H1 (cell line): Measurements from ENCODE around the gene WDFY3. TPM values are rescaled to one million over a fixed set of nuclear protein-coding genes. Genes with fewer than 3 reads are reported as not detected.

Experiments used
- CTCF ChIA-PET: fragments of 300-600 bp; sonication (Branson Sonifier 250); formaldehyde crosslinking; loops from one replicate; lab custom pipeline; 2021; ENCODE audit not compliant: partially characterized antibody; lab: Charles Lee
- POLR2A ChIA-PET: fragments of 300-600 bp; sonication (Branson Sonifier 250); formaldehyde crosslinking; loops from one replicate; lab custom pipeline; 2021; ENCODE audit warnings: inconsistent platforms; ENCODE audit not compliant: partially characterized antibody; lab: Charles Lee
- DNase-seq, 2 experiments: peaks; one replicate each; pipeline versions ENCODE4 v3.0.0 to v3.0.0-alpha.2; 2010 to 2022; ENCODE audit warnings: low spot score in 2 of 2, low read depth in 1 of 2, mixed read lengths in 1 of 2
- FAIRE-seq: peaks from 2 replicates; lab custom pipeline; 2011; peaks lifted over from hg19 to GRCh38; lab: Jason Lieb, UNC
- H2AFZ ChIP-seq: 2 replicates; pipeline ENCODE4 v1.8.1; 2012; ENCODE audit warnings: low read length, inconsistent platforms
- H2AK5ac ChIP-seq: 2 replicates; pipeline ENCODE4 v1.6.1; 2013; ENCODE audit warnings: low read depth, low read length
- H2BK120ac ChIP-seq: replicated peaks from 2 replicates; pipeline ENCODE3; 2013; ENCODE audit warnings: low read depth, low read length, inconsistent platforms
- H2BK12ac ChIP-seq: 2 replicates; pipeline ENCODE4 v1.6.1; 2013; ENCODE audit warnings: low read depth, low read length
- H2BK15ac ChIP-seq: 2 replicates; pipeline ENCODE4 v1.6.1; 2013; ENCODE audit warnings: low read length
- H2BK20ac ChIP-seq: 2 replicates; pipeline ENCODE4 v1.6.1; 2013; ENCODE audit warnings: low read length
- H2BK5ac ChIP-seq: 2 replicates; pipeline ENCODE4 v1.6.1; 2013; ENCODE audit warnings: low read depth, low read length
- H3K14ac ChIP-seq: 2 replicates; pipeline ENCODE4 v1.6.1; 2013; ENCODE audit warnings: inconsistent platforms; ENCODE audit not compliant: insufficient read length
- H3K18ac ChIP-seq: 2 replicates; pipeline ENCODE4 v1.6.1; 2013; ENCODE audit warnings: low read length; ENCODE audit errors: extremely low read depth
- H3K23ac ChIP-seq: 2 replicates; pipeline ENCODE4 v1.6.1; 2013; ENCODE audit warnings: inconsistent platforms; ENCODE audit not compliant: insufficient read length
- H3K23me2 ChIP-seq: 2 replicates; pipeline ENCODE4 v1.6.1; 2013; ENCODE audit warnings: low read depth, low read length
- H3K27ac ChIP-seq: 2 replicates; pipeline ENCODE4 v1.6.1; 2011; ENCODE audit warnings: low read depth, low read length, inconsistent platforms
- H3K27me3 ChIP-seq, 4 experiments: replicated peaks in 1 of 4; 1 replicate in 1 of 4; 2 replicates in 3 of 4; pipeline versions ENCODE4 v1.6.1 to v1.8.1; 2011 to 2013; ENCODE audit warnings: low read length in 3 of 4, mild to moderate bottlenecking in 3 of 4, inconsistent platforms in 2 of 4, mixed read lengths in 2 of 4, moderate library complexity in 1 of 4; ENCODE audit not compliant: control insufficient read depth in 3 of 4, insufficient read depth in 3 of 4; ENCODE audit errors: extremely low read depth in 1 of 4
- H3K36me3 ChIP-seq, 4 experiments: 2 replicates each; pipeline versions ENCODE4 v1.6.1 to v1.8.1; 2011 to 2013; ENCODE audit warnings: mild to moderate bottlenecking in 4 of 4, low read length in 3 of 4, moderate library complexity in 2 of 4, control low read depth in 1 of 4, inconsistent platforms in 1 of 4; ENCODE audit not compliant: insufficient read depth in 4 of 4, control insufficient read depth in 2 of 4
- H3K4ac ChIP-seq: replicated peaks from 2 replicates; pipeline ENCODE3; 2013; ENCODE audit warnings: low read length, low read depth, mixed read lengths, inconsistent platforms; ENCODE audit not compliant: insufficient read length
- H3K4me1 ChIP-seq, 4 experiments: replicated peaks in 1 of 4; 1 replicate in 1 of 4; 2 replicates in 3 of 4; pipeline versions ENCODE4 v1.6.1 to v1.8.1; 2011 to 2013; ENCODE audit warnings: low read length in 3 of 4, inconsistent platforms in 2 of 4, mixed read lengths in 1 of 4; ENCODE audit not compliant: insufficient read depth in 4 of 4, control insufficient read depth in 3 of 4
- H3K4me2 ChIP-seq, 2 experiments: 2 replicates each; pipeline versions ENCODE4 v1.6.1 to v1.8.1; 2011 to 2013; ENCODE audit warnings: low read depth in 2 of 2, low read length in 2 of 2, control low read depth in 1 of 2, inconsistent platforms in 1 of 2, mild to moderate bottlenecking in 1 of 2; ENCODE audit not compliant: insufficient read depth in 1 of 2
- H3K4me3 ChIP-seq, 4 experiments: fragments of 200-600, 300-600 bp in 1 of 4; sonication (generic), shearing (Covaris generic), sonication (Bioruptor Twin) in 1 of 4; 2 replicates each; pipeline versions ENCODE4 v1.5.1 to v1.8.1; 2011 to 2016; ENCODE audit warnings: low read length in 4 of 4, low read depth in 3 of 4, control low read depth in 2 of 4, inconsistent platforms in 2 of 4, mild to moderate bottlenecking in 2 of 4, mixed read lengths in 1 of 4, moderate library complexity in 1 of 4; ENCODE audit not compliant: insufficient read depth in 2 of 4; ENCODE audit errors: extremely low read depth in 1 of 4
- H3K56ac ChIP-seq: replicated peaks from 2 replicates; pipeline ENCODE3; 2013; ENCODE audit warnings: low read depth, mild to moderate bottlenecking, mixed read lengths, low read length, inconsistent platforms; ENCODE audit not compliant: insufficient read length
- H3K79me1 ChIP-seq: 2 replicates; pipeline ENCODE4 v1.6.1; 2013; ENCODE audit warnings: low read depth, low read length, control low read depth
- H3K79me2 ChIP-seq, 2 experiments: 2 replicates each; pipeline versions ENCODE4 v1.6.1 to v1.8.1; 2012 to 2013; ENCODE audit warnings: low read length in 2 of 2, mild to moderate bottlenecking in 2 of 2, inconsistent platforms in 1 of 2; ENCODE audit not compliant: insufficient read depth in 2 of 2, control insufficient read depth in 1 of 2
- H3K9ac ChIP-seq, 4 experiments: replicated peaks in 1 of 4; 1 replicate in 1 of 4; 2 replicates in 3 of 4; pipeline versions ENCODE4 v1.6.1 to v1.8.1; 2011 to 2013; ENCODE audit warnings: low read depth in 3 of 4, low read length in 3 of 4, control low read depth in 2 of 4, mild to moderate bottlenecking in 2 of 4, moderate library complexity in 2 of 4, inconsistent platforms in 1 of 4; ENCODE audit errors: extremely low read depth in 1 of 4
- H3K9me3 ChIP-seq, 2 experiments: 2 replicates each; pipeline versions ENCODE4 v1.6.1 to v1.8.1; 2012 to 2013; ENCODE audit warnings: mild to moderate bottlenecking in 2 of 2, moderate library complexity in 2 of 2, control low read depth in 1 of 2, inconsistent platforms in 1 of 2, low read depth in 1 of 2, low read length in 1 of 2, mixed read lengths in 1 of 2; ENCODE audit not compliant: insufficient read depth in 2 of 2
- H4K20me1 ChIP-seq, 2 experiments: replicated peaks in 1 of 2; 2 replicates each; pipeline versions ENCODE3 to v1.8.1; 2011 to 2013; ENCODE audit warnings: inconsistent platforms in 2 of 2, low read length in 2 of 2, mild to moderate bottlenecking in 1 of 2; ENCODE audit not compliant: insufficient read depth in 2 of 2, control insufficient read depth in 1 of 2
- H4K5ac ChIP-seq: 2 replicates; pipeline ENCODE4 v1.6.1; 2013; ENCODE audit warnings: low read length, low read depth, mixed read lengths, inconsistent platforms; ENCODE audit not compliant: insufficient read length
- H4K8ac ChIP-seq: 2 replicates; pipeline ENCODE4 v1.8.0; 2013; ENCODE audit warnings: mild to moderate bottlenecking, moderate library complexity, low read length, inconsistent platforms; ENCODE audit not compliant: insufficient read depth; ENCODE audit errors: extremely low read depth
- H4K91ac ChIP-seq: replicated peaks from 2 replicates; pipeline ENCODE3; 2013; ENCODE audit warnings: low read length, mixed read lengths, inconsistent platforms; ENCODE audit not compliant: insufficient read length
- BACH1 ChIP-seq: IDR thresholded peaks from 2 replicates; pipeline ENCODE4 v1.6.1; 2012; ENCODE audit warnings: low read length, improper control_type of control experiment
- GABPA ChIP-seq: IDR thresholded peaks from 2 replicates; pipeline ENCODE4 v1.6.1; 2011; ENCODE audit warnings: mild to moderate bottlenecking, low read length, moderate library complexity, borderline replicate concordance; ENCODE audit not compliant: insufficient read depth
- HDAC2 ChIP-seq, 2 experiments: fragments of 300-600 bp in 1 of 2; sonication (generic) in 1 of 2; IDR thresholded peaks; 2 replicates each; pipeline ENCODE4 v1.6.1; 2011 to 2012; ENCODE audit warnings: low read depth in 2 of 2, low read length in 2 of 2, mild to moderate bottlenecking in 2 of 2, moderate library complexity in 2 of 2, borderline replicate concordance in 1 of 2, inconsistent platforms in 1 of 2
- HDAC6 ChIP-seq: IDR thresholded peaks from one replicate; pipeline ENCODE4 v1.7.1; 2012; ENCODE audit warnings: low read depth, mild to moderate bottlenecking, inconsistent platforms, low read length, moderate library complexity
- JUND ChIP-seq: IDR thresholded peaks from 2 replicates; pipeline ENCODE4 v1.6.1; 2011; ENCODE audit warnings: mild to moderate bottlenecking, improper control_type of control experiment, low read length
- KDM1A ChIP-seq: fragments of 200-600, 300-600 bp; sonication (generic); IDR thresholded peaks from 2 replicates; pipeline ENCODE4 v1.7.1; 2016; ENCODE audit warnings: mild to moderate bottlenecking, low read length, borderline replicate concordance
- NRF1 ChIP-seq: IDR thresholded peaks from 2 replicates; pipeline ENCODE4 v1.6.1; 2011; ENCODE audit warnings: mild to moderate bottlenecking, low read depth, low read length, improper control_type of control experiment
- SIRT6 ChIP-seq: IDR thresholded peaks from one replicate; pipeline ENCODE4 v1.7.1; 2012; ENCODE audit warnings: low read length, inconsistent platforms
- TCF12 ChIP-seq: IDR thresholded peaks from 2 replicates; pipeline ENCODE4 v1.6.1; 2011; ENCODE audit warnings: low read depth, mild to moderate bottlenecking, low read length
- ZNF274 ChIP-seq: IDR thresholded peaks from 2 replicates; pipeline ENCODE4 v1.7.0; 2012; ENCODE audit warnings: low read length, borderline replicate concordance; ENCODE audit errors: extremely low read depth
- polyA plus RNA-seq, 7 experiments: library from polyadenylated mRNA; depleted of rRNA in 3 of 7; stranded (reverse) in 5 of 7; unstranded in 2 of 7; fragments of >200 nt in 5 of 7; fragments of 200-250 nt in 2 of 7; gene quantifications; 1 replicate in 5 of 7; 2 replicates in 1 of 7; 4 replicates in 1 of 7; pipeline versions ENCODE4 v1.2.1 to v1.2.3, GENCODE V29; 2011 to 2013; ENCODE audit warnings: missing spikeins in 2 of 7, mixed read lengths in 2 of 7
- total RNA-seq: library from RNA; stranded (reverse); fragmentation: NEBNext Ultra II Directional; extraction: Animal tissue kit (Norgen Biotek cat#: 25700); gene quantifications from 2 replicates; pipeline ENCODE4 v1.2.1, GENCODE V29; 2021
- TF ChIP-seq, protein P1 (sequence below): IDR thresholded peaks from 2 replicates; pipeline ENCODE4 v1.6.1; 2012; ENCODE audit warnings: low read length, inconsistent platforms
- TF ChIP-seq, protein P2 (sequence below): IDR thresholded peaks from 2 replicates; pipeline ENCODE4 v1.6.1; 2012; ENCODE audit warnings: inconsistent platforms

The WDFY3 gene
- total and polyA plus RNA-seq, 2 of the 8 experiments (the other 6 are each of a cell fraction or from before 2014, with no cell fraction given): 25.6 to 62.4 TPM

DNA sequence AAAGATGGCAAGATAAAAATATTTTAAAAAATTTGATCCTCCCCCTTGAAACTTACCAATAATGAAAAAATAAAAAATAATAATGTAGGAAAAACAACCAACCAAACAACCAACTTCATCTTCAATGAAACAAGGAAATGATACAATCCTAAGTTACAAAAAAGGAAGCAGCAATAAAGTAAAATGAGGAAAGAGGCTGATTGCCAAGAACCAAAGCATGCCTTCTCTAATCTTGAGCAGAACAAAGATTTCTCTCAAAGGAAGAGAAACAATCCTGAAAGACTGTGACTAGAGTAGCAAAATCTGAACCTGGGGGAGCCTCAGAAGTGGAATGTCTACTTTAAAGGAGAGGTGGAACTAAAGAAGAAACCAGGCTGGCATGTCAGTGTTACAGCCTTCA is 10.9 kb upstream of the WDFY3 start:
- no peak overlapping the region for H2BK15ac ChIP-seq
- H3K9me3 ChIP-seq: no peaks in the 10 kb centered on the region
- H4K5ac ChIP-seq: no peak overlapping the region
- no peak overlapping the region for H3K4me3 ChIP-seq
- H3K4ac ChIP-seq: no peak overlapping the region
- H3K79me1 ChIP-seq: no peaks in the 10 kb centered on the region
- POLR2A ChIA-PET: no interaction called here
- no peak overlapping the region for H4K8ac ChIP-seq
- H3K27ac ChIP-seq: no peak overlapping the region
- H4K91ac ChIP-seq: no peak overlapping the region
- no peaks in the 10 kb centered on the region for H3K4me1 ChIP-seq
- no peaks in the 10 kb centered on the region for H3K23me2 ChIP-seq
- H3K79me2 ChIP-seq: no peaks in the 10 kb centered on the region
- no peaks in the 10 kb centered on the region for H3K27me3 ChIP-seq
- H3K4me2 ChIP-seq: no peak overlapping the region
- no peak overlapping the region for H3K23ac ChIP-seq
- CTCF ChIA-PET: no interaction called here
- no peak overlapping the region for H3K9ac ChIP-seq
- H3K14ac ChIP-seq: no peak overlapping the region
- H2BK5ac ChIP-seq: no peak overlapping the region
- no peak for DNase-seq
- H2BK20ac ChIP-seq: no peak overlapping the region
- H2BK12ac ChIP-seq: no peak overlapping the region
- H2AFZ ChIP-seq: no peak overlapping the region
- TF ChIP-seq HDAC2 (IDR thresholded peaks at IDR 0.05; ENCODE audit: borderline replicate concordance in 1 of 2, low read depth in 2 of 2, low read length in 2 of 2) (no peak), KDM1A (no peak), SIRT6 (no peak), HDAC6 (no peak), JUND (no peak), ZNF274 (no peak), NRF1 (no peak), TCF12 (no peak), BACH1 (no peak), GABPA (no peak)
- TF ChIP-seq, protein P1, sequence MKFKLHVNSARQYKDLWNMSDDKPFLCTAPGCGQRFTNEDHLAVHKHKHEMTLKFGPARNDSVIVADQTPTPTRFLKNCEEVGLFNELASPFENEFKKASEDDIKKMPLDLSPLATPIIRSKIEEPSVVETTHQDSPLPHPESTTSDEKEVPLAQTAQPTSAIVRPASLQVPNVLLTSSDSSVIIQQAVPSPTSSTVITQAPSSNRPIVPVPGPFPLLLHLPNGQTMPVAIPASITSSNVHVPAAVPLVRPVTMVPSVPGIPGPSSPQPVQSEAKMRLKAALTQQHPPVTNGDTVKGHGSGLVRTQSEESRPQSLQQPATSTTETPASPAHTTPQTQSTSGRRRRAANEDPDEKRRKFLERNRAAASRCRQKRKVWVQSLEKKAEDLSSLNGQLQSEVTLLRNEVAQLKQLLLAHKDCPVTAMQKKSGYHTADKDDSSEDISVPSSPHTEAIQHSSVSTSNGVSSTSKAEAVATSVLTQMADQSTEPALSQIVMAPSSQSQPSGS: no peak
- TF ChIP-seq, protein P2, sequence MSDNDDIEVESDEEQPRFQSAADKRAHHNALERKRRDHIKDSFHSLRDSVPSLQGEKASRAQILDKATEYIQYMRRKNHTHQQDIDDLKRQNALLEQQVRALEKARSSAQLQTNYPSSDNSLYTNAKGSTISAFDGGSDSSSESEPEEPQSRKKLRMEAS: no peak
- H2AK5ac ChIP-seq: no peak overlapping the region
- H4K20me1 ChIP-seq: no peaks in the 10 kb centered on the region
- no peak overlapping the region for H3K56ac ChIP-seq
- FAIRE-seq: no peak
- H3K18ac ChIP-seq: no peak overlapping the region
- no peak overlapping the region for H2BK120ac ChIP-seq
- H3K36me3 ChIP-seq: no peaks in the 10 kb centered on the region
